ENCODE data around the gene PLA2G4D.

DNA sequence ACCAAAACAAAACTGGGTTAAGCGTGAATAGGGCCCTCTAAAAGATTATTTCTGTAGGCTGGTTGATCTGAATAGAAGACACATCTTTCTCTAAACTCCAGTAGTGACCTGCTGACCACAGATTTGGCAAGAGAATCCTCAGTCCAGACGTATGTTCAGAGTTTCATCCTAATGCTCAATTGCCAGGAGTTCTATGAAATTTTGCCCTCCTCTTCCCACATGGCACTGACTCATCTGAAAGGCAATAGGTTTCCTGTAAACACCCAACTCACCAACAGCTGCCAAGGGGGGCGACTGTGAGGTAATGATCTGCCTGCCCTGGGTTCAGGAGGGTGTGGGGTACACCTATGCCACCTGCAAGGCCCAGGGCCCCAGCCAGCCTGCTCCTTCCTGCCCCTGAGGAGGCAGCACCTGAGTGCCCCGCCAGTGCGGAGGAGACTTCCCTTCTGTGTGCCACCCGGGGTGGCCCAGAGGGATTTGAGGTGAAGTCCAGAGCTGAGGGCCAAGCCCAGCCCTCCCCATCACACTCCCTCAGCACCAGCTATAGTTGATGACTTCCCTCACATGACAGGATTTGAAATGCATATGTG lies 8.4 kb upstream of the PLA2G4D start:
- TF ChIP-seq, protein P1, sequence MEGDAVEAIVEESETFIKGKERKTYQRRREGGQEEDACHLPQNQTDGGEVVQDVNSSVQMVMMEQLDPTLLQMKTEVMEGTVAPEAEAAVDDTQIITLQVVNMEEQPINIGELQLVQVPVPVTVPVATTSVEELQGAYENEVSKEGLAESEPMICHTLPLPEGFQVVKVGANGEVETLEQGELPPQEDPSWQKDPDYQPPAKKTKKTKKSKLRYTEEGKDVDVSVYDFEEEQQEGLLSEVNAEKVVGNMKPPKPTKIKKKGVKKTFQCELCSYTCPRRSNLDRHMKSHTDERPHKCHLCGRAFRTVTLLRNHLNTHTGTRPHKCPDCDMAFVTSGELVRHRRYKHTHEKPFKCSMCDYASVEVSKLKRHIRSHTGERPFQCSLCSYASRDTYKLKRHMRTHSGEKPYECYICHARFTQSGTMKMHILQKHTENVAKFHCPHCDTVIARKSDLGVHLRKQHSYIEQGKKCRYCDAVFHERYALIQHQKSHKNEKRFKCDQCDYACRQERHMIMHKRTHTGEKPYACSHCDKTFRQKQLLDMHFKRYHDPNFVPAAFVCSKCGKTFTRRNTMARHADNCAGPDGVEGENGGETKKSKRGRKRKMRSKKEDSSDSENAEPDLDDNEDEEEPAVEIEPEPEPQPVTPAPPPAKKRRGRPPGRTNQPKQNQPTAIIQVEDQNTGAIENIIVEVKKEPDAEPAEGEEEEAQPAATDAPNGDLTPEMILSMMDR (IDR thresholded peaks at IDR 0.05; ENCODE audit: low read depth, low read length), result no peak
- TF ChIP-seq POLR2A (IDR thresholded peaks at IDR 0.05; ENCODE audit: extremely low read depth, insufficient read length), result no peak
